ENCODE measurements around the gene EVI5L.

GRCh38 chr19:7784856-7785255 lies 45.2 kb upstream of the EVI5L start:
- no peak for TF ChIP-seq CTCF (IDR thresholded peaks at IDR 0.05; ENCODE audit: extremely low read depth in 1 of 2, insufficient read depth in 1 of 2, low read depth in 1 of 2, low read length in 2 of 2)
- no peak for TF ChIP-seq JUN (IDR thresholded peaks at IDR 0.05; ENCODE audit: borderline replicate concordance, insufficient read depth, insufficient read length, low read depth)
- TF ChIP-seq MYC (IDR thresholded peaks at IDR 0.05; ENCODE audit: low read depth, low read length) = no peak
- TF ChIP-seq POLR2A (IDR thresholded peaks at IDR 0.05; ENCODE audit: low read depth, low read length) = no peak
- TF ChIP-seq EZH2 (IDR thresholded peaks at IDR 0.05; ENCODE audit: borderline replicate concordance, low read depth, low read length, severe bottlenecking) = no peak
- no peak for TF ChIP-seq GATA2 (IDR thresholded peaks at IDR 0.05; ENCODE audit: insufficient read depth, insufficient read length, low read depth, low read length)
- TF ChIP-seq FOS (IDR thresholded peaks at IDR 0.05; ENCODE audit: borderline replicate concordance, insufficient read depth, low read length) = no peak

Measured in endothelial cell of umbilical vein (primary cell).